ENCODE results near the gene CBX6. TPM values are rescaled to one million over a fixed set of nuclear protein-coding genes. Genes with fewer than 3 reads are reported as not detected.
"Not testable (repeated sequence)": the region's sequence is repeated elsewhere in the genome, so short reads cannot be mapped to it uniquely, and the experiment has no call there.

The CBX6 gene
- total RNA-seq, 1 donor from 2014 or later = 62.7 TPM

DNA sequence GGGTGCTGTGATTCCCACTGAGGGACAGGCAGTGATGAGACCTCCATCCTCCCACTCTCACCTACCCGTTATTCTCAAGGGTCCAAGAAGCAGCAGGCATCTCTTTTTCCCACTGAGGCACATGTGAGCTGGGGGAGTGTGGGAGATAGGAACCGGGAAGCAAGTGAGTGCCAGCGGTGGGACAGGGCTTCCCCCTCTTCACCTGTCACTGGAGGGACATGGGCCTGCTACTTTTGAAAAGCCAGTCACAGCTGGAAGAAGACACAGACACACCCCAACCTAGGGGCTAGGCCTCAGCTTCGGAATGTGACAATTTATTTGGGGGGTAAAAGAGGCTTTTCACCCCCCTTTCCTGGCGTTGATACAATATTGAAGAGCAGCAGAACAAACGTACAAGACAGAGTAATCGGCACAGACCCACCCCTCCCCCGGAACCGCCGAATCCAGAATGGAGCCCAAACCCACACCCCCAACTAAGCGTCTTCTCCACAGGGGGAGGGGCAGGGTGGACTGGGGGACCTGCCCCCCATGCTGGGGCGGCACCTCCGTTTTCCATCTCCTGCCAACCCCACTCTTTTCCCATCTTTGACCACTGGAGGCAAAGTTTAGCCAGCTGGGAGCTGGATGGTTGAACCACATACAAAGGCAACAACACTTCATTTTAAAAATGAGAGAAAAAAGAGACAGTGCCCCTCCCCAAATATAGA is 10.7 kb downstream of the CBX6 start:
- no peak for DNase-seq (ENCODE audit: low read depth)

DNA sequence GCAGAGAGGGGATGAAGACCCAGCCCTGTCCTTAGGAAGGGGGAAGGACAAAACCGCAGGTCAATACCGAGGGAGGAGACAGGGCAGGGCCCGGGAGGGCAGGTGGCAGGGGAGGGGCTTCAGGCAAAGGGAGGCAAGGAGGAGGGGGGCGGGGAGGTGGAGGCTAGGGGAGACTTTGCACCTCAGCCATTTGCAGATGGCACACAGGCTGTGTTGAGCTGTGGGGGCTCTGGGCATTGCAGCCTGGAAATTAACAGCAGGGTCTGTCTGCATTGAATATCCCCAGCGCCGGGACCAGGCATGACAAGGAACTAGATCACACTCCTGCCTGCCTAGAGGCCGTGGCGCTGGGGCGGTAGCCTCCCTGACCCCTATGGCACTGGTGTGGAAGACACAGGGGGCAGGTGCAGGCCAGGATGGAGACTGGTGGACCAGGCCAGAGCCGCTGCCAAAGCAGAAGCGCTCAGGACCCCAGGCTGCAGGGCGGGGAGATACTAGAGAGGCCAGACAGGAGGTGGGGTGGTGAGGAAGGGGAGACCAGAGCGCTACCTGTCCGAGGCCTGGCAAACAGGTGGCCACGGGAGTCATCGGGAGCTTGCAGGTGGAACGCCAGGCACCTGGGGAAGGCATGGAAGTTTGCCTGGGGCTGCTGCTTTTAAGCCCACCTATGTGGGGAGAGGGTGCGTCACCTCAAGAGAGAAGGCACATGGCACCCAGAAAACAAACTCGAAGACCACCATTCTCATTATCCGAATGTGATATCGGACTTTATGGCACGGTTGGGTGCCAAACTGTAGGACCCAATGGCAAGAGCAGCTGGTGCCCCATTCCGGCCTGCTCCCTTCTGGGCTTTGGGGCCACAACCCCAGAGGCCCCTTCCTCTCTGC is 11.5 kb downstream of the CBX6 start:
- DNase-seq (ENCODE audit: low read depth) = no peak

DNA sequence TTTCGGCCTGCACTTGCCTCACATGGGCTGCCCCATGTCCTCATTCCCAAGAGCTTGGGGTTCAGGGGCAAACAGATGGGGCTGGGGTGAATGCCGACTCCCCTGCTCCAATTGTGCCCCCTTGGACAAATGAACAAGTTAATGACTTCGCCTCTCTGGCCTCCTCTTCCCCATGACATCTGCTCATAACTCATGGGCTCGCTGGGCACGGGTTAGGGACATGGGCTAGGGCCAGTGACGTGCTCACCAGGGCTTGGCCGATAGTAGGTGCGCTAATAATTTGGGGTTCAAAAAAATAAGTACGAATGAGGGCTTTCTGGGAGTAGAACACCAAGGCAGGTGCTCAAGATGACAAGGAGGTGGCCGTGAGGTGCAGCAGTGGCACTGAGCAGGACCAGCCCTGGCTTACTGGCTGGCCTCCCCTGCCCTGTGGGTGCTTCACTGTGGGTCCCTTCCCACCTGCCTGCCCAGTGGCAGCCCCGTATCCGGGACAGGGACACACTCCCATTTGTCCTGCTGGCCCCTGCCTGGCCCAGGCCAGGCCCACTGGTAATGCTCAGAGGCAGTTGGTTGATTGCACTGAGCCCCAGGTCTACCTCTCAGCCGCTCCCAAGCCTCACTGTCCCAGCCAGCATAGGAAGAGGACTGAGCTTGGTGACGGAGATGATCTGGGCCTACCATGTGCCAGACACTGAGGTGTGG is 12.3 kb downstream of the CBX6 start:
- no peak for DNase-seq (ENCODE audit: low read depth)

DNA sequence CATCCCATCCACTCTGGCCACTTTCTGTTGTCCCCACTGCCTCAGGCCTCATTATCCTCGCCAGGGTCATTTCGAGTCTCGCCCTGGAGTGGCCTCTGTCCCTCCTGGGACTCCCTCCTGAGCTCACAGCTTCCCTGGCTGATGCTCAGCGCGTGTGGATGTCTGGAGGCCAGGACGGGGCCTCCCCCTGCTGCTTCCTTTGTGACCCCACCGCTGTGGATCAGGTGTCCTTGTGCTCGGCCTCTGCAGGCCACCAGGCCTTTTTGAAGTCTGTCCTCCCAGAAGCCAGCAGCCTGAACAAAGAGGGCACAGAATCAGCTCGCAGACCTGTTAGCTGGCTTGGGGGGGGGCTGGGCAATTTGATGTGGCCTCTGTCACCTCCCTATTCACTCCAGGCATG is 13.5 kb downstream of the CBX6 start:
- no peak for DNase-seq (ENCODE audit: low read depth)

DNA sequence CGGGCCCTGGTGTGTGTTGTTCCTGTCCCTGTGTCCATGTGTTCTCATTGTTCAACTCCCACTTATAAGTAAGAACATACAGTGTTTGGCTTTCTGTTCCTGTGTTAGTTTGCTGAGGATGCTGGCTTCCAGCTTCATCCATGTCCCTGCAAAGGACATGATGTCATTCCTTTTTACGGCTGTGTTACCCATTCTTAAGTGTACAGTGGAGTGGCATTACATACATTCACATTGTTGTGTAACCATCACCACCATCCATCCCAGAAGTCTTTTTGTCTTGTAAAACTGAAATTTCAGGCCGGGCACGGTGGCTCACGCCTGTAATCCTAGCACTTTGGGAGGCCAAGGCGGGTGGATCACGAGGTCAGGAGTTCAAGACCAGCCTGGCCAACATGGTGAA is 17.5 kb downstream of the CBX6 start:
- not testable (repeated sequence) for DNase-seq (ENCODE audit: low read depth)

DNA sequence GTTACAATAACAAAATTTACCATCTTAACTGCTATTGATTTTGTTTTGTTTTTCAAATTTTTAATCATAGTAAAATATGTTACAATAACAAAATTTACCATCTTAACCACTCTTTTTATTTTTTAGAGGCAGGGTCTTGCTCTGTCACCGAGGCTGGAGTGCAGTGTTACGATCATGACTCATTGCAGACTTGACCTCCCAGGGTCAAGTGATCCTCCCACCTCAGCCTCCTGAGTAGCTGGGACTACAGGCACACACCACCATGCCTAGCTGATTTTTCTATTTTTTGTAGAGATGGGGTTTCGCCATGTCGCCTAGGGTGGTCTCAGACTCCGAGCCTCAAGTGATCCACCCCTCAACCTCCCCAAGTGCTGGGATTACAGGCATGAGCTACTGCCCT is 18.1 kb downstream of the CBX6 start:
- not testable (repeated sequence) for DNase-seq (ENCODE audit: low read depth)

DNA sequence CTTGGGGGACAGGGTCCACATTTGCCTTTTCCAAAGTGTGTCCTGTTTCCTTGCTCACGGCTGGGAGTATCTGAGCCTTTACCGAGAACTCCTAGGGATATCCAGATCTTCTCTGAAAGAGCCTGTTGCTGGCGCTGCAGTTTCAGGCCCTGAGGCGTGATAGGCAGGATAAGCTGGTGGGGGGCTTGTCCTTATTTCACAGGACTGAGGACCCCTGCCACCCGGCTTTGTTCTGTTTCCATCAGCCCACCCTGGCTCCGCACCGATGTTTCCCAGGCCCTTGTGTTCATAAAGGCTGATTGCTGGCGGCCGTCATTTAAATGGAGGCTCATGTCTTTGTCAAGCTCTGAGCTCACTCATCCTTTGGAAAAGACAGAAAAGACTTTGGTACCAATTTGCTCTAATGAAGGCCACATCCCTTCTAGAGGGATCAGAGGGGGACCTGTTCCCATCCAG is 18.8 kb downstream of the CBX6 start:
- DNase-seq (ENCODE audit: low read depth) = no peak

DNA sequence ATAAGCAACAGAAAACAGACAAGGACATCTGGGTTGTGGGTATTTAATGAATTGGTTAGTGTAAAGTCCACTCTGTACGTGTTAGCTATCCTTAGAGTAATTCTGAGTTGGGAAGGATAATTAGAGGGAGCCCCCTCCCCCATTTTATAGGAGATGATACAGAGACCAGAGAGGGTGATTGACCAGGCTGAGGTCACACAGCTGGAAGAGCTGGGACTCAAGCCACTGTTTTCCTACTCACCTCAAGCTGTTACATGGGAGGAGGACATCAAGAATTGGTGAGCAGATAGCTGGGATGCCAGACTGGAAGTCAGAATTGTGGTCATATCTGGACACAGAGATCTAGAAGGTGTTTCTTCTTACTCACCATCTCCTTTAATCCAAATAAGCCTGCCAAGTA is 19.5 kb downstream of the CBX6 start:
- DNase-seq (ENCODE audit: low read depth) = no peak

DNA sequence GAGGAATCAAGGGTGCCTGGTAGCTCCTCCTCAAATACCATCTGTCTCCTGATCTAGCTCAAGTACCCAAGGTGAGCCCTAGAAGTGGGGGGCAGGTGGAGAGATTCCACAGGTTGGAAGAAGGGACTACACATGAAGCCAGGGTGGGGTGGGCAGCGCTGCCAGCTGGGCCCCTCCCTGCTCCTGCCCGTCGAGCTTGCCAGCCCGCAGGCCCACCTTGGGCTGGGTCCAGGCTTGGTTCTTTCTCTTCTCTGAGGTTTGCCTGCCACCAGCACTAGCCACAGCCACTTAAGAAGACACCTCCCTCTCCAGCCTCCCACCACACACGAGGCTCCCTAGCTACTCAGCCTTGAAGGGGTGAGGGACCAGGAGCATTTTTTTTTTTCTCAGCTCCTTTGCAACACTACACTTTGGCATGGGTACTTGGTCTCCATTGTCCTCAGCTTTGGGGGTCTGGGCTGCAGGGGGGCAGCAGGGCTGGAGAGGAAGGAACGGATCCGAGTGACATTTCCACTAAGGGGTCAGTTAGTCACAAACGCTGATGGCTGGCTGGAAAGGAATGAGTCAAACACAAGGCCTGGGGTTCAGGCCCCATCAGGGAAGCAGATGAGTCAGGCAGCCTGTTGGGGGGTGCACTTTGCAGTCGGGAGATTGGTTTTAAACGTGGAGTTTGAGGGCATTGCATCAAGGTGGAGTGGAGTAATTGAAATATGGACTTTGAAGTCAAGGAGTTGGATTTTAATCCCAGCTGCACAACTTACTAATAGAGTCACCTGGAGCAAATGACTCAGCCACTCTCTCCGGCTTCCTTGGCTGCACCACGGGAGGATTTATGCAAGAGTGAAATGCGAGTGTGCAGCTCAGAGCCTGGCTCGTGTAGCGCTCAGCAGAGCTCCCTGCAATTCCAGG is 20.8 kb downstream of the CBX6 start:
- DNase-seq (ENCODE audit: low read depth) = peak; percentile 78

DNA sequence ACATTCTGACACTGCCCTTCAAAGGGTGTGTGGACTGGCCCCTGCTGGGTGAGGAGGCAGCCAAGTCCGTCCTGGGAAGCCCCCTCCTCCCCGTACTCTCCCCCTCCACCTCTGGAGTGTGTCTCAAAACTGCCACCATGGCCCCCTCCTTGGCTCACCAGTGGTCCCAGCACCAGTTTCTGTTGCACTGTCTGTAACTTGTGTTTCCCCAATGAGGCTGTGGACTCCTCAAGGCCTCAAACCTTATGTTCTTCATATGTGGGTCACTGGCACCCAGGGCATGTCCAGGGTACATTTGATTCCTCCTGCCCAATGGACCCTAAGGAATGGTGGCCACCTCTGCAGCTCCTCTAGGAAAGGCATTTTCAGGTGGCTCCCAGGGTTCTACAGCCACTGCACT is 21.6 kb downstream of the CBX6 start:
- no peak for DNase-seq (ENCODE audit: low read depth)

DNA sequence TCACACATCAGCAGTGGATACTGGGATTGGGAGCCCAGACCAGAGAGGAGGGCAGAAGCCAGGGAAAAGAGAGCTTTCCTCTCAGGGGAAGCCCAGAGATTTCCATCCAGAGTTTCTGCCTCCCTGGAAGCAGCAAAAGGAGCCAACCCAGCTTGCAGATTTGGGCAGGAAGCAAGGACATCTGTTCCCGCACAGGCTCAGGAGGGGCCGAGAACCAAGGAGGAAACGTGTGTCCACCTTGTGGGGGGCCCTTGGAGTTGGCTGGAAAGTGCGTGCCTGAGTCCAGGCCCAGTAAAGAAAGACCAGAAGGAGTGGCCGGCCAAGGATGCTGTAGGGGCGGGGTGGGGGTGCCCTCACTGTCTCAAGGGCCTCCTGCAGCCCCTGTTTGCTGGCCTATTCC is 22.2 kb downstream of the CBX6 start:
- no peak for DNase-seq (ENCODE audit: low read depth)

DNA sequence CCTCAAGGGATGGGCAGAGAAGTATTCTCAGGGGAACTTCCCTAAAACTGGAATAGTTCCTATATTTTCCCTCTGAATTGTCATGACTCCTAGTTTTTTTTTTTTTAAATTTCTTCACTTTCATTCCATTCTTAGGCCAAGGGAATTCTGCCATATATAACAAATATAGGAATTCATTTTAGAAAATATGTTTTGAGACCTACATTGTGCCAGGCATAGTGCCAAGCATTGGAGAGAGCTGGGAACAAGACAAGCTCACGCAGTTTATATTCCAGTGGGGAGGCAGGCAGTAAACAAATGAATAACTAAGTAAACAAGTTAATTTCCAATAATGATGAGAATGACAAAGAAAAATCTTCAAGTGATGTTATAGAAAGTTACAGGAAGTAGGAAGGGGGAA is 25.6 kb downstream of the CBX6 start:
- no peak for DNase-seq (ENCODE audit: low read depth)

DNA sequence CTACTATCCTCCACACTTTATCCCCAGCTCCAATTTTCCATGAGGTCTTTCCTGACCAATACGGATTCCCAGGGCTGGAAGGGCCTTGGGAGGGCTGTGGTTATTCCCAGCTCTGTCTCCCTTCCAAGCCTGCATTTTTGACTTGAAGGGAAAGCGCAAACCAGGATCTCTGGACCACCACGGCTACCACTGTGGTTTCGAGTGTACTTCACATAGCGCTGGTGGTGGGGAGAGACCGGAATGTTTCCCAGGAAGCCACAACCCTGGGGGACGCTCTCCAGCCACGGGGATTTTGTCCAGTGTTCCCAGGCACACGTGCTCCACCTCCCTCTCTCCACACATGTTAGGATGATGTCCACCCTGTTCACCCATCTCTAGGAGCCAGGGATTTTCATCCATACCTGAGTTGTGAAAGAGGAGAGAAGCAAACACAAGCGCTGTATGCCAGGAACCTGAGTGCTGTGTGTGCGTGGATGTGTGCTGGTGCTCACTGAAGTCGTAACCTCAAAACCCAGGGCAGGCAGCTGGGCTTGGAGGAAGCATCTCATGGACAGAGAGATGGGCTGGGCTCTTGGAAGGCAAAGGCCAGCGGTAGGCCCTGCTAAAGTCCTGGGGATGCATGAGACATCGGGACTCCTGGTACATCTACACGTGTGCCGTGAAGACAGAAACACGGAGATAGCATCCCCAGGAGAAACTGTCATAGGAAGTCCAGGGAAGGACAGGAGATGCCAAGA is 26.8 kb downstream of the CBX6 start:
- no peak for DNase-seq (ENCODE audit: low read depth)

DNA sequence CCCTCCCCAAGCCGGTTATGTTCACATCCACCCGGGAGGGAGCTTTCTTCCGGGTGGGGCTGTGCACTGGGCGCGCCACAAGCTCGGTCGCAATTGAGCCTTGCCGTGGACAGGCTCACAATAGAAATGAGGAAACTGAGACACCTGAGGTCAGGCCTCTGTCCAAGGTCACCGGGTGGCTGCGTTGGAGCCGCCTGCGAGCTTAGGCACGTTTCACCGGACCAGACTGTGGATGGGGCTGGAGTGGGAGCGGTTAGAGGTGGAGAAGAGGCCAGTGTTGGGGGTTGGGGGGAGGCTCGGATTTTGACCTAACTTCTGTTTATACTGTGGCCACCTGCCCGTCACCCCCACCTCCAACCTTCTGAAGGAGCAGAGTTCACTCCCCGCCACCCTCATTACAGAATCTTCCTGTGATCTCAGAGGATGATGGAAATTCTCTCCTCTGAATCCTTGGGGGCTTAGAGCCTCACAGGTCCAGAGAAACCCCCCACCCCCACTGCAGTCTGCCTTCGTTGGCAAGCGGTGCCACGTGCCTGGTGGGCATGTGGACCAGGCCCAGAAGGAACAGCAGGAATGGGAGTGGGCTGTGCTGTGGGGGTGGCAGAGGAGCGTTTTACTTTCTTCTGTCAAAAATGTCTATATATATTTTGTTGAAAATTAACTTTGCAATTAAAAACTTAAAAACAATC is 27.6 kb downstream of the CBX6 start:
- DNase-seq (ENCODE audit: low read depth) = no peak

DNA sequence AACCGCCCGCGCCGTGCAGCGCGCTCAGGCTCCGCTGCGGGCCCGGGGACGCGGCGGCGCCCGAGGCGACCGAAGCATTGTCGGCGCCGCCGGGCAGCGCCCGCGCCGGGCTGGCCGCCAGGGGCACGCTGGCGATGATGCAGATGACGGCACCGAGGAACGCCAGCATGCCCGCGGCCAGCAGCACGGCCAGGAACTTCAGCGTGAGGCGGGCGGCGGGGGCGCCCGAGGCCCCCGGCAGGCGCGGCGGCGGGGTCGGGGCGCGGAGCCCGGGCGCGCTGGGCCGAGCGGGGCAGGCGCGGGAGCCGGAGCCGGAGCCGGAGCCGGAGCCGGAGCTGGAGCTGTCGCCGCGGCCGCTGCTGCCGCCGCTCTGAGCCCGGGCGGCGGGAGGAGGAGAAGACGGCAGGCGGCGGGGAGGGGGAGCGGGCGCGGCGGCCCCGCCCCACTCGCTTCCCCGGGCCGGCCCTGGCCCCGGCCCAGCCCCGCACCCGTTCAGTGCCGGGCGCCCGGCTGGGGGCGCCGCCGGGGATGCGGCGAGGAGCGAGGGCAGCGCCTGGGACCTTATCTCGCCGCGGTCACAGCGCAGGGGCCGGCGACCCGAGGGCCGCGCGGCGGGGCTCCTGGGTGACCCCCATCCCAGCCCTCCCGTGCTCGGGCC is 28.2 kb downstream of the CBX6 start, which contains the start of gene NPTXR:
Gene NPTXR, minus strand, starts transcription at position 372 of the 658 bp plus-strand sequence.
- no peak for DNase-seq (ENCODE audit: low read depth)

DNA sequence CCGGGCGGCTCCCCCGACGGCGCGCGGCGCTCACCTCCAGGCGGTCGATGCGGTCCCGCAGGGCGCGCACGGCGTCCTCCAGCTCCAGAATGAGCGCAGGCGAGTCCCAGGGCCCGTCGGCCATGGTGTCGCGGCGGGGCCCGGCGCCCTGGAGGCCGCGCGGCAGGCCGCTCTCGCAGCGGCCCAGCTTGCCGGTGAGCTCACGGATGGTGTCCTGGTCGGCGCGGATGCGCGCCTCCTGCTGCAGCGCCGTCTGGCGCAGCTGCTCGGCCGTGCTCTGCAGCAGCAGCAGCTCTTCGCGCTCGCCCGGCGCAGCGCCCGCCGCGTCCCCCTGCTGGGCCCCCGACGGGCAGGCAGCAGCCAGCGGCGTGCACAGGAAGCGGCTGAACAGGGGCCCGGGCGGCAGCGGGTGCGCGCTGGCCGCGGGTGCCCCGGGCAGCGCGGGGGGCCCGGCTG is 28.8 kb downstream of the CBX6 start:
- peak; percentile 39 for DNase-seq (ENCODE audit: low read depth)

DNA sequence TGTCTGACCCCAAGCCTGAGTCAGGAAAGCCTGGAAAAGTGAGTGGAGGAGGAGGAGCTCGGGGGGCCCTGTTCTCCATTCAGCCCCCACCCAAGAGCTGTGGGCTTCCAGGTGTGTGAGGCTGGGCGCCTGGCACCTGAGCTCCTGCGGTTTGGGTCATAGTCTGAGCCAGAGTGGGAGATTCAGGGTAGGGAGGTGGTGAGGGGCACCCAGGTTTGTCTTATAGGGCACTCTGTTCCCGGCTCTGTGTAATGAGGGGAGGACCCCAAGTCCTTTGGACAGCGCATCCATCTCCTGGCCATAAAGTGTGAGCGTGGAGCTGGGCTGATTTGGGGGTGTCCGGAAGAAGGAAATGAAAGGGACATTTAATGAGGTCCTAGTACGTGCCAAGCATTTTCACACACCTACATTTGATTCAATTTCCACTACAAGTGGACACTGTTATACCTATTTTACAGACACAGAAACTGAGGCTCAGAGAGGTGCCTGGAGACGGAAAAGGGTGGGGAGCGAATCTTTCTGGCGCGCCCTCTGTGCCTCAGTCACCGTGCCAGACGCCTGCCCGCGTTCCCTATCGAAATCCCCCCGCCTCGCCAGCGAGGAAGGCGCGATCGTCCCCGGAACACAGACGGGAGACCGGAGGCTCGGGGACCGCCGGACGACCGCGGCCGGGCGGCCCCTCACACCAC is 29.4 kb downstream of the CBX6 start:
- DNase-seq (ENCODE audit: low read depth) = no peak

DNA sequence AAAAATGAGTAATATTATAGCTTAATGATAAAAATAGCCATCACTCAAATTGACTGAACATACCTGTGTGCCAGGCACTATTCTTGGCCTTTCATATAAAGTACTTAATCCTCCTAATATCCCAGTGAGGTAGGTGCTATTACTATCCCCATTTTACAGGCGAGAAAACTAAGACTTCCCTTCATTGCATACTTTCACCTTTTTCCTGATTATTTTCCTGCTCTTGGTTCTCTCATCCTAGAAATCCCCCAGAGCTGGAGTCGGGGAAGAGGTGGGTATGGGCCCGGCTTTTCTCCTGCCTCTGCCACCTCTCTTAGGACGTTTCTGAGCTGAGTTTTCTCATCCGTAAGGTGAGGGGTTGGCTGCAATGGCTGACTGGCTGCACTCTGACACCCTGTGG is 30.4 kb downstream of the CBX6 start:
- no peak for DNase-seq (ENCODE audit: low read depth)

DNA sequence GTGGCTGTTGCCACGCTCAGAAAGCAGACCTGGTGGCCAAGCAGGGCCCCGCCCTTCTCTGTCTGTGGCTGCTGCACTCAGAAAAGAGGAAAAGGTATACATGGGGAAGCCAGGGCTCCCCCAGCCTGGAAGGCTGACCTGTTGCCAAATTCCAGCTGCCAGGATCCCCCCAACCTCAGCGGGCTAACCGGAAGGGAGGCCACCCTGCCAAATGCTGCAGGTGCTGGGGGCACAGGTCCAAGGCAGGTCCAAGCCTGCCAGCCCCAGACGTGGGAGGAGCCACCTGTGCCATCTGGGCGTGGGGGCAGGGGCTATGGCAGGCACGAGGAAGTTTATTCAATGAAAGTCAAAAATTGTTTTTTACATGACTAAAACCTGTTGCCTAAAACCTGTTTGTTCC is 30.8 kb downstream of the CBX6 start:
- DNase-seq (ENCODE audit: low read depth) = no peak

All from renal cortical epithelial cell (primary cell).